K562 (cell line): ENCODE data around the gene GLUD1. TPM values are rescaled to one million over a fixed set of nuclear protein-coding genes. Genes with fewer than 3 reads are reported as not detected.
"Not testable (repeated sequence)": the region's sequence is repeated elsewhere in the genome, so short reads cannot be mapped to it uniquely, and the experiment has no call there.

Experiments
- ATAC-seq: fragments of 200-7000 bp; cut with Tn5 transposase; 3 replicates; pipeline ENCODE4 v1.9.1; 2020; ENCODE audit warnings: moderate library complexity
- BruUV-seq: library from RNA; stranded (reverse); fragments of 400-500 nt; replicated peaks from 2 replicates; lab custom pipeline; 2021; lab: Mats Ljungman, UMichigan
- CTCF ChIA-PET: fragments of 300-600 bp; formaldehyde crosslinking; extraction: SDS; loops from one replicate; lab custom pipeline; 2021; ENCODE audit warnings: low intra/inter-chr PET ratio; lab: Yijun Ruan, JAX
- POLR2A ChIA-PET: fragments of 300-600, 350-650 bp; sonication (Branson Sonifier 250); formaldehyde crosslinking; extraction: SDS; loops from one replicate; lab custom pipeline; 2021; ENCODE audit warnings: antibody characterized with exemption, inconsistent platforms; lab: Yijun Ruan, JAX
- DNase-seq, 4 experiments: peaks; one replicate each; pipeline versions ENCODE4 v3.0.0 to v3.0.0-alpha.2; 2011 to 2018; ENCODE audit warnings: low spot score in 3 of 4, mixed read lengths in 3 of 4; ENCODE audit errors: extremely low read depth in 1 of 4
- FAIRE-seq: peaks from 2 replicates; lab custom pipeline; 2011; peaks lifted over from hg19 to GRCh38; lab: Jason Lieb, UNC
- H2AFZ ChIP-seq: 2 replicates; pipeline ENCODE4 v1.6.0; 2011; ENCODE audit warnings: low read depth, low read length, control low read depth, inconsistent platforms
- H3K27ac ChIP-seq: fragments of 200-600 bp; 3 replicates; pipeline ENCODE4 v1.8.0; 2011; ENCODE audit warnings: low read depth, mild to moderate bottlenecking, control low read depth, inconsistent platforms, low read length, moderate library complexity, mixed read lengths; ENCODE audit errors: extremely low read depth
- H3K27me3 ChIP-seq, 2 experiments: fragments of 300-600 bp in 1 of 2; 2 replicates in 1 of 2; 3 replicates in 1 of 2; pipeline versions ENCODE4 v1.6.0 to v1.8.0; 2011; ENCODE audit warnings: inconsistent platforms in 2 of 2, low read length in 2 of 2, mild to moderate bottlenecking in 1 of 2, mixed read lengths in 1 of 2, moderate library complexity in 1 of 2; ENCODE audit not compliant: control insufficient read depth in 2 of 2, insufficient read depth in 2 of 2
- H3K36me3 ChIP-seq: fragments of 300-600 bp; 3 replicates; pipeline ENCODE4 v1.8.0; 2011; ENCODE audit warnings: mild to moderate bottlenecking, low read length, inconsistent platforms; ENCODE audit not compliant: control insufficient read depth, insufficient read depth
- H3K4me1 ChIP-seq, 2 experiments: fragments of 200-600 bp in 1 of 2; replicated peaks in 1 of 2; 2 replicates in 1 of 2; 3 replicates in 1 of 2; pipeline versions ENCODE4 v1.5.1 to v1.8.0; 2011; ENCODE audit warnings: inconsistent platforms in 2 of 2, low read length in 2 of 2, mild to moderate bottlenecking in 1 of 2, mixed read lengths in 1 of 2, moderate library complexity in 1 of 2; ENCODE audit not compliant: control insufficient read depth in 2 of 2, insufficient read depth in 2 of 2
- H3K4me2 ChIP-seq: 2 replicates; pipeline ENCODE4 v1.6.1; 2011; ENCODE audit warnings: low read length, control low read depth, inconsistent platforms, mixed read lengths; ENCODE audit not compliant: insufficient read depth
- H3K4me3 ChIP-seq: fragments of 200-600 bp; sonication (generic), shearing (Covaris generic); 2 replicates; pipeline ENCODE4 v1.5.1; 2016; ENCODE audit warnings: control low read depth, inconsistent platforms
- H3K79me2 ChIP-seq: fragments of 200-600 bp; 3 replicates; pipeline ENCODE4 v1.8.0; 2011; ENCODE audit warnings: low read length, inconsistent platforms; ENCODE audit not compliant: control insufficient read depth, insufficient read depth
- H3K9ac ChIP-seq, 2 experiments: 2 replicates each; pipeline versions ENCODE4 v1.6.0 to v1.6.1; 2011; ENCODE audit warnings: low read depth in 2 of 2, low read length in 2 of 2, control low read depth in 1 of 2, inconsistent platforms in 1 of 2, mild to moderate bottlenecking in 1 of 2, mixed read lengths in 1 of 2; ENCODE audit not compliant: insufficient read depth in 1 of 2
- H3K9me1 ChIP-seq: one replicate; pipeline ENCODE4 v1.6.0; 2011; ENCODE audit warnings: inconsistent platforms, mild to moderate bottlenecking, low read length, moderate library complexity; ENCODE audit not compliant: control insufficient read depth, insufficient read depth
- H3K9me3 ChIP-seq: replicated peaks from 2 replicates; pipeline ENCODE4 v1.5.1; 2011; ENCODE audit warnings: low read depth, low read length, inconsistent platforms; ENCODE audit not compliant: control insufficient read depth, insufficient read depth
- H4K20me1 ChIP-seq: replicated peaks from 2 replicates; pipeline ENCODE4 v1.6.1; 2011; ENCODE audit warnings: low read length, inconsistent platforms, mixed read lengths; ENCODE audit not compliant: control insufficient read depth, insufficient read depth
- WGBS: fragments of 100-300 bp; shearing (Covaris generic); methylation state at CpG from one replicate; pipeline ENCODE4 v1.1.6; 2016; ENCODE audit warnings: low coverage, mixed read lengths; ENCODE audit not compliant: insufficient coverage; ENCODE audit errors: missing lambda C conversion rate; 5-methylcytosine and 5-hydroxymethylcytosine counted together
- in situ Hi-C: fragments of 300-500 bp; cut with MboI; formaldehyde crosslinking; loops from 4 replicates; pipeline ENCODE4 v1.15.0; 2018; ENCODE audit warnings: inconsistent platforms, mixed read lengths
- intact Hi-C: fragments of 100-400 bp; cut with micrococcal nuclease; formaldehyde crosslinking; loops from 2 replicates; pipeline ENCODE4 v1.14.2; 2022
- polyA plus RNA-seq, 8 experiments: library from polyadenylated mRNA; depleted of rRNA in 4 of 8; stranded (reverse) in 5 of 8; unstranded in 3 of 8; fragments of >200 nt; fragmentation: Nextera tagmentation in 2 of 8; fragmentation: Illumina TruSeq in 1 of 8; extraction: Ambion mirVana in 2 of 8; extraction: Trizol in 1 of 8; gene quantifications; 2 replicates each; pipeline versions ENCODE4 v1.2.1 to v1.2.3, GENCODE V29; 2011 to 2014; ENCODE audit warnings: inconsistent platforms in 1 of 8, missing spikeins in 1 of 8
- total RNA-seq, 7 experiments: library from RNA; depleted of rRNA in 6 of 7; stranded (reverse); fragments of >200 nt in 6 of 7; fragmentation: Illumina TruSeq in 2 of 7; extraction: Trizol in 2 of 7; gene quantifications; 2 replicates each; pipeline versions ENCODE4 v1.2.1 to v1.2.3, GENCODE V29; 2011 to 2021; ENCODE audit warnings: low replicate concordance in 1 of 7

Gene GLUD1
- total and polyA plus RNA-seq, 9 of the 15 experiments (the other 6 are each of a cell fraction or from before 2014, with no cell fraction given) = 21.9 to 92.0 (median 76.3) TPM

GRCh38 chr10:87123351-87123750, 28.7 kb upstream of the GLUD1 start:
- H3K36me3 ChIP-seq, H2AFZ ChIP-seq, H3K27ac ChIP-seq, H3K4me3 ChIP-seq, H4K20me1 ChIP-seq, BruUV-seq, CTCF ChIA-PET, H3K4me1 ChIP-seq, H3K4me2 ChIP-seq, in situ Hi-C loops, H3K9ac ChIP-seq, H3K27me3 ChIP-seq, DNase-seq, H3K9me1 ChIP-seq, H3K9me3 ChIP-seq, intact Hi-C loops, ATAC-seq, H3K79me2 ChIP-seq, FAIRE-seq, POLR2A ChIA-PET: not testable (repeated sequence)
- WGBS = 71% methylated on average over 2 of the region's 4 CpGs

- intact Hi-C loops, H3K4me3 ChIP-seq, H2AFZ ChIP-seq, H3K4me2 ChIP-seq, H3K27me3 ChIP-seq, H3K27ac ChIP-seq, H3K79me2 ChIP-seq, FAIRE-seq, ATAC-seq, H3K9me3 ChIP-seq, H3K9me1 ChIP-seq, H4K20me1 ChIP-seq, BruUV-seq, in situ Hi-C loops, POLR2A ChIA-PET, DNase-seq, H3K36me3 ChIP-seq, CTCF ChIA-PET, H3K9ac ChIP-seq, H3K4me1 ChIP-seq: not testable (repeated sequence)
- no CpG with 5 or more reads among the region's 1 CpG for WGBS
Measured at GRCh38 chr10:87119029-87119428, 24.4 kb upstream of the GLUD1 start.

GRCh38 chr10:87118122-87118521, 23.5 kb upstream of the GLUD1 start:
- H3K27ac ChIP-seq, intact Hi-C loops, H3K4me3 ChIP-seq, H4K20me1 ChIP-seq, BruUV-seq, H3K27me3 ChIP-seq, DNase-seq, POLR2A ChIA-PET, ATAC-seq, H3K79me2 ChIP-seq, H3K36me3 ChIP-seq, in situ Hi-C loops, FAIRE-seq, H2AFZ ChIP-seq, H3K4me1 ChIP-seq, CTCF ChIA-PET, H3K9me1 ChIP-seq, H3K9me3 ChIP-seq, H3K4me2 ChIP-seq, H3K9ac ChIP-seq: not testable (repeated sequence)
- no CpG with 5 or more reads among the region's 1 CpG for WGBS
